H1 (cell line): ENCODE measurements around the gene DNMT3B. TPM values are rescaled to one million over a fixed set of nuclear protein-coding genes. Genes with fewer than 3 reads are reported as not detected.

Experiments
- PHF8 ChIP-seq: fragments of 200-600 bp; sonication (generic); conservative IDR thresholded peaks from 2 replicates; pipeline ENCODE4 v1.7.1; 2012; ENCODE audit warnings: low read depth, mild to moderate bottlenecking, inconsistent platforms, low read length, moderate library complexity
- polyA plus RNA-seq, 7 experiments: library from polyadenylated mRNA; depleted of rRNA in 3 of 7; stranded (reverse) in 5 of 7; unstranded in 2 of 7; fragments of >200 nt in 5 of 7; fragments of 200-250 nt in 2 of 7; gene quantifications; 1 replicate in 5 of 7; 2 replicates in 1 of 7; 4 replicates in 1 of 7; pipeline versions ENCODE4 v1.2.1 to v1.2.3, GENCODE V29; 2011 to 2013; ENCODE audit warnings: missing spikeins in 2 of 7, mixed read lengths in 2 of 7
- total RNA-seq: library from RNA; stranded (reverse); fragmentation: NEBNext Ultra II Directional; extraction: Animal tissue kit (Norgen Biotek cat#: 25700); gene quantifications from 2 replicates; pipeline ENCODE4 v1.2.1, GENCODE V29; 2021
- TF ChIP-seq, protein P1 (sequence below): IDR thresholded peaks from 2 replicates; pipeline ENCODE4 v1.6.1; 2011; ENCODE audit warnings: low read length, improper control_type of control experiment

Gene DNMT3B
- total and polyA plus RNA-seq, 2 of the 8 experiments (the other 6 are each of a cell fraction or from before 2014, with no cell fraction given), result 433 to 1,016 TPM

DNA sequence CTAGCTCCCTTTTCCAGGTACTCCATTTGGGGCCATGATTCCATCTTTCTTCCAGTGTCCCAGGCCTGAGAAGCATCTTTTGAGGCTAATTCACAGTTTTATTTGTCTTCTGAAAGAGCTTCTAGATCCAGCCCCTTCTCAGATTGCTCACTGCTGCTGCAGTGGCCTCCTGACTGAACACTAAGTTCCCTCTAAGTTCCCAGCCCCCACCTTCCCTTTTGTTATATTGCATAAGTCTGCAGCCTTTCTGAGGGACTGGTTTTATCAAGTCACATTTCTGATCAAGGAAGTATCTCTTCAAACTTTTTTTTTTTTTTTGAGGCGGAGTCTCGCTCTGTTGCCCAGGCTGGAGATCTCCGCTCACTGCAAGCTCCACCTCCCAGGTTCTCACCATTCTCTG lies 68.3 kb downstream of the DNMT3B start (continued):
- TF ChIP-seq, protein P1, sequence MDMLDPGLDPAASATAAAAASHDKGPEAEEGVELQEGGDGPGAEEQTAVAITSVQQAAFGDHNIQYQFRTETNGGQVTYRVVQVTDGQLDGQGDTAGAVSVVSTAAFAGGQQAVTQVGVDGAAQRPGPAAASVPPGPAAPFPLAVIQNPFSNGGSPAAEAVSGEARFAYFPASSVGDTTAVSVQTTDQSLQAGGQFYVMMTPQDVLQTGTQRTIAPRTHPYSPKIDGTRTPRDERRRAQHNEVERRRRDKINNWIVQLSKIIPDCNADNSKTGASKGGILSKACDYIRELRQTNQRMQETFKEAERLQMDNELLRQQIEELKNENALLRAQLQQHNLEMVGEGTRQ, result no peak
- TF ChIP-seq PHF8, result no peak
- TF ChIP-seq, all 59 proteins: peak for 0
